IPS DF 6.9 (cell line): ENCODE data around the gene RTN1.

Experiments used
- DNase-seq: peaks from one replicate; pipeline ENCODE4 v3.0.0-alpha.2; 2013; ENCODE audit warnings: low read depth, low spot score
- H3K27ac ChIP-seq: one replicate; pipeline ENCODE4 v1.5.1; 2013; ENCODE audit warnings: low read length, control low read depth
- H3K27me3 ChIP-seq: 2 replicates; pipeline ENCODE4 v1.6.1; 2013; ENCODE audit warnings: mild to moderate bottlenecking, low read length; ENCODE audit not compliant: control insufficient read depth, insufficient read depth
- H3K36me3 ChIP-seq: 2 replicates; pipeline ENCODE4 v1.6.1; 2013; ENCODE audit warnings: low read length; ENCODE audit not compliant: control insufficient read depth, insufficient read depth
- H3K4me1 ChIP-seq: 2 replicates; pipeline ENCODE4 v1.6.1; 2013; ENCODE audit warnings: low read length; ENCODE audit not compliant: control insufficient read depth, insufficient read depth
- H3K4me3 ChIP-seq: 2 replicates; pipeline ENCODE4 v1.5.1; 2013; ENCODE audit warnings: mild to moderate bottlenecking, low read length
- H3K9me3 ChIP-seq: 2 replicates; pipeline ENCODE4 v1.6.1; 2013; ENCODE audit warnings: low read length, inconsistent platforms; ENCODE audit not compliant: control insufficient read depth, insufficient read depth
- WGBS: extraction: QIAGEN DNeasy Blood & Tissue Kit; methylation state at CpG from one replicate; pipeline ENCODE4 v1.1.7; 2013; ENCODE audit warnings: mixed read lengths, missing lambda C conversion rate; ENCODE audit not compliant: insufficient read length, insufficient coverage; 5-methylcytosine and 5-hydroxymethylcytosine counted together

Gene RTN1

GRCh38 chr14:59830338-59830734 lies 40.2 kb downstream of the RTN1 start:
- Histone ChIP-seq H3K9me3 (no peaks in the 10 kb centered on the region), H3K27me3 (no peaks in the 10 kb centered on the region), H3K27ac (no peak overlapping the region), H3K4me1 (peaks cover 4% of the 10 kb centered on the region; the same call in 1 of the 2 replicates), H3K4me3 (no peak overlapping the region), H3K36me3 (no peaks in the 10 kb centered on the region)
- DNase-seq, result no peak
- WGBS, result no CpG with 5 or more reads among the region's 3 CpGs

GRCh38 chr14:59829469-59830337 lies 40.9 kb downstream of the RTN1 start:
- Histone ChIP-seq H3K9me3 (no peaks in the 10 kb centered on the region), H3K4me3 (no peak overlapping the region), H3K27me3 (no peaks in the 10 kb centered on the region), H3K27ac (no peak overlapping the region), H3K36me3 (no peaks in the 10 kb centered on the region), H3K4me1 (peaks cover 4% of the 10 kb centered on the region; the same call in 1 of the 2 replicates)
- WGBS, result no CpG with 5 or more reads among the region's 4 CpGs
- DNase-seq, result no peak

- no peaks in the 10 kb centered on the region for H3K36me3 ChIP-seq
- no peak overlapping the region for H3K4me3 ChIP-seq
- H3K9me3 ChIP-seq, result no peaks in the 10 kb centered on the region
- WGBS, result no CpG with 5 or more reads among the region's 2 CpGs
- H3K27ac ChIP-seq, result no peak overlapping the region
- no peak for DNase-seq
- H3K27me3 ChIP-seq, result no peaks in the 10 kb centered on the region
- peaks cover 4% of the 10 kb centered on the region; the same call in 1 of the 2 replicates for H3K4me1 ChIP-seq
Observed at GRCh38 chr14:59828276-59828675, 42.3 kb downstream of the RTN1 start.

- DNase-seq, result no peak
Observed at GRCh38 chr14:59827401-59827800, 43.2 kb downstream of the RTN1 start.

GRCh38 chr14:59826150-59826549 lies 44.4 kb downstream of the RTN1 start:
- no peaks in the 10 kb centered on the region for H3K27me3 ChIP-seq
- no peak overlapping the region for H3K27ac ChIP-seq
- DNase-seq, result no peak
- H3K9me3 ChIP-seq, result no peaks in the 10 kb centered on the region
- H3K4me3 ChIP-seq, result no peak overlapping the region
- H3K4me1 ChIP-seq, result peaks cover 4% of the 10 kb centered on the region; the same call in 1 of the 2 replicates
- H3K36me3 ChIP-seq, result no peaks in the 10 kb centered on the region

More at GRCh38 chr14:59827401-59827800, 43.2 kb downstream of the RTN1 start:
- WGBS, result no CpG with 5 or more reads among the region's 3 CpGs
- Histone ChIP-seq H3K4me1 (peaks cover 4% of the 10 kb centered on the region; the same call in 1 of the 2 replicates), H3K27me3 (no peaks in the 10 kb centered on the region), H3K9me3 (no peaks in the 10 kb centered on the region), H3K4me3 (no peak overlapping the region), H3K27ac (no peak overlapping the region), H3K36me3 (no peaks in the 10 kb centered on the region)

- no peaks in the 10 kb centered on the region for H3K9me3 ChIP-seq
- no peaks in the 10 kb centered on the region; the same call in 1 of the 2 replicates for H3K4me1 ChIP-seq
- H3K27ac ChIP-seq, result no peak overlapping the region
- H3K4me3 ChIP-seq, result no peak overlapping the region
- no CpG with 5 or more reads among the region's 1 CpG for WGBS
- H3K36me3 ChIP-seq, result no peaks in the 10 kb centered on the region; the same call in 1 of the 2 replicates
- no peak for DNase-seq
- no peaks in the 10 kb centered on the region for H3K27me3 ChIP-seq
Observed at GRCh38 chr14:59823179-59823578, 47.4 kb downstream of the RTN1 start.

- Histone ChIP-seq H3K9me3 (no peaks in the 10 kb centered on the region), H3K4me3 (no peak overlapping the region), H3K27ac (no peak overlapping the region), H3K27me3 (no peaks in the 10 kb centered on the region), H3K4me1 (no peaks in the 10 kb centered on the region; the same call in 1 of the 2 replicates), H3K36me3 (no peaks in the 10 kb centered on the region; the same call in 1 of the 2 replicates)
- DNase-seq, result no peak
- no CpG with 5 or more reads among the region's 38 CpGs for WGBS
Observed at GRCh38 chr14:59819446-59820088, 51.0 kb downstream of the RTN1 start.

- Histone ChIP-seq H3K9me3 (no peaks in the 10 kb centered on the region), H3K27me3 (no peaks in the 10 kb centered on the region), H3K27ac (no peak overlapping the region), H3K4me1 (no peaks in the 10 kb centered on the region; the same call in 1 of the 2 replicates), H3K4me3 (no peak overlapping the region), H3K36me3 (no peaks in the 10 kb centered on the region; the same call in 1 of the 2 replicates)
- no peak for DNase-seq
- no CpG with 5 or more reads among the region's 3 CpGs for WGBS
Observed at GRCh38 chr14:59816941-59817340, 53.6 kb downstream of the RTN1 start.

GRCh38 chr14:59814988-59815387 lies 55.6 kb downstream of the RTN1 start:
- DNase-seq, result no peak
- no peaks in the 10 kb centered on the region; the same call in 1 of the 2 replicates for H3K4me1 ChIP-seq
- no peaks in the 10 kb centered on the region for H3K27me3 ChIP-seq
- H3K27ac ChIP-seq, result no peak overlapping the region
- H3K9me3 ChIP-seq, result no peaks in the 10 kb centered on the region
- H3K4me3 ChIP-seq, result no peak overlapping the region
- no CpG with 5 or more reads among the region's 1 CpG for WGBS
- H3K36me3 ChIP-seq, result no peaks in the 10 kb centered on the region; the same call in 1 of the 2 replicates

GRCh38 chr14:59811815-59812214 lies 58.8 kb downstream of the RTN1 start:
- Histone ChIP-seq H3K9me3 (no peaks in the 10 kb centered on the region), H3K27me3 (no peaks in the 10 kb centered on the region), H3K36me3 (no peaks in the 10 kb centered on the region), H3K27ac (no peak overlapping the region), H3K4me1 (no peaks in the 10 kb centered on the region), H3K4me3 (no peak overlapping the region)
- WGBS, result no CpG with 5 or more reads among the region's 3 CpGs
- DNase-seq, result no peak
